GM19035 (cell line): ENCODE data around the gene CTF1.
"Not testable (repeated sequence)": the region's sequence is repeated elsewhere in the genome, so short reads cannot be mapped to it uniquely, and the experiment has no call there.

Experiments used
- ATAC-seq: cut with Tn5 transposase; IDR thresholded peaks from one replicate; pipeline ENCODE4 v1.9.1; 2021; ENCODE audit not compliant: unreplicated experiment

CTF1 gene

GRCh38 chr16:30928390-30928789 is 32.0 kb downstream of the CTF1 start:
- no peak for ATAC-seq

DNA sequence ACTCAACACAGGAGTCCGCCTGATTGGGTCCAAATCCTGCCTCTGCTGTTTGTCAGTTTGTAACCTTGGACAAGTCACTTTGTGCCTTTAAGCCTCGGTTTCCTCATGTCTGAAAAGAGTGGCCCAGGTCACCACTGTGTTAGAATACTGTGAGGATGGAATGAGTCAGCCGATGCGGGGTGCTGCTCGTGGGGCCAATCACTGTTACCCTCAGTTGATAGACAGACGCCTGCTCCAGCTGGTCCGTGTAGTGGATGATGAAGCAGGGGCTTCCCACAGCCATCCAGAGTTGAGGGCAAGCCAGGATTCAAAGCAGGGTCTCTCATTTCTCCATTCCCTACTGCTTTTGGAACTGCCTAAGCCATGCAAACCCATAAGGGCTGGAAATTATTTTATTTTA is 32.8 kb downstream of the CTF1 start:
- ATAC-seq, result no peak

DNA sequence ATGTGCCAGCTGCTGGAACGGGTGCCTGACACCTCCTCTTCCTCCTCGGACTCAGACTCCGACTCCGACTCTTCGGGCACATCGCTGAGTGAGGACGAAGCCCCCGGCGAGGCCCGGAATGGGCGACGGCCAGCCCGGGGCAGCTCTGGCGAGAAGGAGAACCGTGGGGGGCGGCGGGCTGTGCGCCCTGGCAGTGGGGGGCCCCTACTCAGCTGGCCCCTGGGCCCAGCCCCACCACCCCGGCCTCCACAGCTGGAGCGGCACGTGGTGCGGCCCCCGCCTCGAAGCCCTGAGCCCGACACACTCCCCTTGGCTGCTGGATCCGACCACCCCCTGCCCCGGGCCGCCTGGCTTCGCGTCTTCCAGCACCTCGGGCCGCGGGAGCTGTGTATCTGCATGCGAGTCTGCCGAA is 33.8 kb downstream of the CTF1 start:
- no peak for ATAC-seq

- no peak for ATAC-seq
These were observed 34.7 kb downstream of the CTF1 start for GRCh38 chr16:30931068-30931650.

DNA sequence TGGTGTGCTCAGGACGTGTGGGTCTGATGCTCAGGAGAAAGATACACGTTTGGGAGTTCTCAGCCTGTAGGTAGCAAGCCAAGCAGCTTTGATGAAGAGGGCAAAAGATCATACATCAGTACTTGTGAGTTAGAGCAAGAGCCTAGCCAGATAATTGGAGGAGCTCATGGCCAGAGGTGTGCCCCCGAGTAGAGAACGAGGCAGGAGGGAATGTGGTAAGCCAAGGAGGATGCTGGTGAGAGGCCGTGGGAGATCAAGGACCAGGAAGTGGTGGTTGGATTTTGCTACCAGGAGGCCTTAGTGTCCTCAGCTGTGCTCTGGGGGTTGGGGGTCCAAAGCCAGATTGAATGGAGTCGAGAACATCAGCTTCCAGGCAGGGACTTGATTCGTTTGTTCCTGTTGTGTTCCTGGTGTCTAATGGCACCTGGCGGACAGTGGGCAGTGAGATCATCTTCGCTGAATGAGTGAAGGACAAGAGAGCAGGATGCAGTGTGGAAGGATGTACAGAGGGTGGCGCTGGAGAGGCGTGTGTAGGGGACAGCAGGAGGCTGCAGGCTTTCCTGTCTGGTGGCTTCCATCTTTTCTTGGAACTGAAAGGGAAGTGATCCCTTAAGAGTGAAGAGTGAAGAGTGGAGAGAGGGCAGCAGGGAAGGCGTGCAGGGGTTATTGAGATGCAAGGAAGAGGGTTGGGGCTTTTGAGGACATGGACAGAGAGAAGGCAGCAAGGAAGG is 38.6 kb downstream of the CTF1 start:
- ATAC-seq, result no peak

DNA sequence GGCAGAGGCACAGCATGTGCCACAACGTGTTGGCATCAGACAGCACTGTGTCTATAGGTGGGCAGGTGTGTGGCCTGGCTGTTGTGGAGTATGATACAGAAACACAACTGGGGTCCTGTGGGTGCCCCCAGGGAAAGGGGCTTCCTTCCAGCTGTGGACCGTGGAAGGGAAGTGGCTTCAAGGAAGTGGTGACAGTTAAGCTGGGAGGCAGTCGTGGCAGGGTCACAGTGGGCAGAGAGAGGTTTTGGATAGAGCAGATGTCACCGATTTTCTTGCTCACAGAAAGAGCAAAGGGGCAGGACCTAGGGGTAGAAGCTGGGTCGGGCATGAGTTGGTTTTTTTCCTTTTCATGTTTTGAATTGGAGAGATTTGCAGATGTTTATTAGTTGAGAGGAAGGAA is 41.3 kb downstream of the CTF1 start:
- ATAC-seq, result no peak

GRCh38 chr16:30939571-30939970 is 43.2 kb downstream of the CTF1 start:
- ATAC-seq, result not testable (repeated sequence)

- ATAC-seq, result peak; percentile 86
These were observed 45.4 kb downstream of the CTF1 start for GRCh38 chr16:30941600-30942425.

DNA sequence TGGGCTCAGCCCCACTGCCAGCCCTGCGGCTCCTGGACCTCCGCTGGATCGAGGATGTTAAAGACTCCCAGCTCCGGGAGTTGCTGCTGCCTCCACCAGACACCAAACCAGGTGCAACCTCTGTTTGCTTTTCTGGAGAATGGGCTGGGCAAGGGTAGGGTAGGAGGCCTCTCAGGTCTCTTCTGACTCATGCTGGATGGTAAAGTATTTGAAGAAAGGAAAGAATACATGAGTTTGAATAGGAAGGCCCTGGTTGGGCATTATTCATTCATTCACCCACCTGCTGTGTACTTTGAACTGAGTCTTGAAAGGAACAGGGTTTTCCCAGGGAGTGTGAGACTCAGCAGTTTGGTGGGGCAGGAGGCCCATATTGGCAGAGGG is 46.0 kb downstream of the CTF1 start:
- ATAC-seq, result no peak

- ATAC-seq, result no peak
These were observed 47.9 kb downstream of the CTF1 start for GRCh38 chr16:30944352-30944751.

DNA sequence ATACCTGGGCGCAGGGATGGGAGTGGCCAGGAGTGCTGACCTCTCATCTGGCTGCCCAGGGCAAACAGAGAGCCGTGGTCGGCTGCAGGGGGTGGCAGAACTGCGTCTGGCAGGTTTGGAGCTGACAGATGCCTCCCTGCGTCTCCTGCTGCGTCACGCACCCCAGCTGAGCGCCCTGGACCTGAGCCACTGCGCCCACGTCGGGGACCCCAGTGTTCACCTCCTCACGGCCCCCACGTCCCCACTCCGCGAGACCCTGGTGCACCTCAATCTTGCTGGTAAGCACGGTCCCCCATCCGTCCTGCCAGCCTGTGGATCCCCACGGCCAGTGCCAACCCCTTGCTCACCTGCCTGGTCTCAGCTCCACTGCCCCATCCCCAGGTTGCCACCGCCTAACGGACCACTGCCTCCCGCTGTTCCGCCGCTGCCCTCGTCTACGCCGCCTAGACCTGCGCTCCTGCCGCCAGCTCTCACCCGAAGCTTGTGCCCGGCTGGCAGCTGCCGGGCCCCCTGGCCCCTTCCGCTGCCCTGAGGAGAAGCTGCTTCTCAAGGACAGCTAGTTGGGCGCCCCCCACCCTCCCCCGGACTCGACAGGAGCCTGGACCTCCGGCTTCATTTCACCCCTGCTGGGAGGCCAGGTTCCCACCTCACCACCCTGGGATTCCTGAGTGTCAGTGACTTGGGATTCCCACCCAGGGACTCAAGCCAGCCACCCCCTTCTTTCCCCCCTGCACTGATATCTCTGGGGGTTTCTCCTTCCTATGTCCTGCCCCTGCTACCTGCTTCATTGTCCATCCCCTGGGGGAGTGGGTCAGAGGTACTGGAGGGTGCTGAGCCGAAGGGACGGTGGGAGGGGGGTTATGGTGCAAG is 50.5 kb downstream of the CTF1 start:
- no peak for ATAC-seq

- no peak for ATAC-seq
These were observed 51.1 kb downstream of the CTF1 start for GRCh38 chr16:30947541-30947858.

DNA sequence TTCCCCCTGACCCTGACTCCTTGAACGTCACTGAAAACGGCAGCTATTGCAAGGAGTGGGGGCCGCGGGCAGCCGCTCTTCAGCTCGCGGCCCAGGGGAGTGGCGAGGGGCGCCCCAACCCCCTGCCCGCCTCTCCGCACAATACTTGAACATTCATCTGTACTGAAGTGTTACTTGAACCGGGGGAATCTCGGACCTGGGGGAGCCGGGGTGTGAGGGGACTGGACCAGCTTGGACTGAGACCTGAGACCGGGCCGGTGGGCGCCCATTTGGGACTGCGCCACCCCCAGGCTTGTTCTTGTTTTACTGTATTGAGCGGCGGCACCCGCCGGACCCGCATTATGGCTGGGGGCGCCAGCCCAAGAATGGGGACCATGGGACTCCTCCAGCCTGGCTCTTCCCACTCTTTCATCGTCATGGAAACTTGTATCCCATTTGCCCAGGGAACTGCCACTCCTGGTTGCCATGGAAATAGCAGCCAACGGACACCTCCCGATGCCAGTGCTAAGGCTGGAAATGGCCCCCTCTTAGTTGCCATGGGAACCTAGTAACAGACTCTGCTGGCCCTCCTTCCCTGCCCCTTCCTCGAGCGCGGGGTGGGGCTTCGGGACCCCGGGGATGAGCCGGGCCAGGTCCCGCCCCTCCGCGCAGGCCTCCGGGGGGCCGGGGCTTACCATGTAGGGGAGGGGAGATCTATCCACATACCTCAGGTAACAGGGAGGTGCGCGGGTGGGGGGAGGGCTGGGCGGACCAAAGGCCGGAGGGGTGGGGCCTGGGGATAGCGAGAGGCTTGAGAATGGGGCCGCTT is 51.6 kb downstream of the CTF1 start:
- ATAC-seq, result no peak

- ATAC-seq, result peak; percentile 57
These were observed 52.5 kb downstream of the CTF1 start, which contains the start of gene ORAI3 for GRCh38 chr16:30948667-30949649. Gene ORAI3 (plus strand): TSS chr16:30949068. CDS start chr16:30949290, 222 bp downstream.

DNA sequence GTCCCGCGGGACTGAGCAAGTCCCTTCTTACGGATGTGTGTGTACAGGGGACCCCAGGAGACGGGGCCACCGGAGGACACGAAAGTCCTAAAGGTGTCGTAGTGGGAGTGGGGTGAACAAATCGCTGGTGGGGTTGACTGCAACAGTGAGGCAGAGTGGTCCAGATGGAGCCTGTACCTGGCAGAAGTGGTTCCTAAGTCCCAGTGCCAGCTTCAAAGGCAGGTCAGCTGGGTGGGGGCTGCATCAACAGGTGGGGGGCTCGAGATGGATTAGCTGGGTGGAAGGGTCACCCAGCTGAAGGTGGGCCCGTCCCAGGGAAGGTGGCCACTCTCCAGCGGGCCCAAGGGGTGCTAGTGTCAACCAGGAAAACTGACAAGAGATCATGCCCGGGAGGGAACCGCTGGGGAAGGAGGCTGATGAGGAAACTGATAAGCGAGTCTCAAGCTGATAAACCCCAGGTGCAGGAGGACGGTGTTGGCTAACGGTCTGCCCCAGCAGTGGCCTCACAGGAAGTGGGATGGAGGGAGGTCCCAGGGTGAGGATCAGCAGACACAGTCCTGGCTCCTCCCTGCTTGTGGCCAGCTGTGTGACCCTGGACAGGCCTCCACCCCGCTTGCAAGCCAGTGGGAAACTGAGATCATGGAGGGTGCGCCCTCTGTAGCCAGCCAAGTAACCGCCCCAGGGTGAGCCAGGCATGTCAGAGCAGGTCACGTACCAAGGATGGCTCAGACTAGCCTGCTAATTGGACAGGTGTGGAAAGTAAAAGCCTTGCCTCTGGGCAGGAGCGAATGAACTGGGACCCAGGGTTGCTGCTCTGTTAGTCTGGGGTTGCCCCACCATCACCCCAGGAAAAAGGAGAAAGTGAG is 53.5 kb downstream of the CTF1 start:
- peak; percentile 50 for ATAC-seq

GRCh38 chr16:30950516-30951065 is 54.2 kb downstream of the CTF1 start:
- no peak for ATAC-seq

DNA sequence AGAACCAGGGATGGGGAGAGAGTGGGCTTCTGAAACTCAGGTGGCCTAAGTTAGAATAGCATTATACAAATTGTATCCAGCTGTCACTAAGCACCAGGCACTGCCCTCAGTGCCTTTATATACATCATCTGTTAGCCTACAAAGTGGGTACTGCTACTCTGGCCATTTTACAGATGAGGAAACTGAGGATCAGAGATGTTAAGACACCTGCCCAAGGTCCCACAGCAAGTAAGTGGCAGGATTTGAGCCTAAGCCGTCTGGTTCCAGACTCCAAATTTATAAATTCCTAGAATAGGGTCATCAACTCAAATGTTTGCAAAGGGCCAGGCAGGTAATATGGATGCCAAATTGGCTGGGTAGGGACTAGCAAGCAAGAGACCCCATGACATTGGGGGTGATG is 54.8 kb downstream of the CTF1 start:
- ATAC-seq, result no peak

DNA sequence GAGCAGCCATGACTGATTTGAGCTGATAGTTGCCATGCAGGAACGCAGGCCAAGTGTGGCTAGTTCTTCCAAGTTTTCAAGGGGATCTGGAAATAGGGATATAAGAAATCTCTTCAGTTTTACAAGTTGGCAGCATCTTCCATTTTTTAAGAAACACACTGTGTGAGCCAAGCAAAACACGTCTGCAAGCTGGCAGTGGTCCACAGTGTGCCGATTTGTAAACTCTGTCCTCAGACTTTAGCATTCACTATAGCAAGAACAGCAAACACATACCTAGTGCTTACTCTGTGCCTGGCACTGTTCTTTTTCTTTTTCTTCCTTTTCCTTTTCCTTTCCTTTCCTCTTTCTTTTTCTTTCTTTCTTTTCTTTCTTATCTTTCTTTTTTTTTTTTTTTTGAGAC is 55.3 kb downstream of the CTF1 start:
- ATAC-seq, result no peak
